Astrocyte of the hippocampus (primary cell): ENCODE results near the gene RAB11FIP4.

Experiments used
- DNase-seq: peaks from one replicate; pipeline ENCODE4 v3.0.0; 2011; ENCODE audit warnings: low read depth, low spot score

RAB11FIP4 gene

DNA sequence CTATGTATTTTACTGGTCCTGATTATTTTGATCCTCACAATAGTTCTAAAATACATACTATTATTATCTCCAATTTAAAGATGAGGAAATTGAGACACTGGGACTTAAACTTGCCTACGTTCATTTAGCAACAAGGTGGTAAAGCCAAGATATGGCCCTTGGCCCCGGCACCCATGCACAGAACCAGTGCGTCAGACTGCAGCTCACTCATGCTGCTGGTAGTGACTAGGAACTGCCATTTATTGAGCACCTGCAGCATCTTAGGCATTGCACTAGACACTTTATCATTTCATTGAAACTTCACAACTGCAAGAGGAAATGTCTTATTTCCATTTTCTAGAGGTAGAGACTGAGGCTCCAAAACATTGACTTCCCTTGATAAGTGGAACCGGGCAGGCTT lies 93.3 kb downstream of the RAB11FIP4 start:
- no peak for DNase-seq

- no peak for DNase-seq
Measured at GRCh38 chr17:31486351-31487062, 95.0 kb downstream of the RAB11FIP4 start.

DNA sequence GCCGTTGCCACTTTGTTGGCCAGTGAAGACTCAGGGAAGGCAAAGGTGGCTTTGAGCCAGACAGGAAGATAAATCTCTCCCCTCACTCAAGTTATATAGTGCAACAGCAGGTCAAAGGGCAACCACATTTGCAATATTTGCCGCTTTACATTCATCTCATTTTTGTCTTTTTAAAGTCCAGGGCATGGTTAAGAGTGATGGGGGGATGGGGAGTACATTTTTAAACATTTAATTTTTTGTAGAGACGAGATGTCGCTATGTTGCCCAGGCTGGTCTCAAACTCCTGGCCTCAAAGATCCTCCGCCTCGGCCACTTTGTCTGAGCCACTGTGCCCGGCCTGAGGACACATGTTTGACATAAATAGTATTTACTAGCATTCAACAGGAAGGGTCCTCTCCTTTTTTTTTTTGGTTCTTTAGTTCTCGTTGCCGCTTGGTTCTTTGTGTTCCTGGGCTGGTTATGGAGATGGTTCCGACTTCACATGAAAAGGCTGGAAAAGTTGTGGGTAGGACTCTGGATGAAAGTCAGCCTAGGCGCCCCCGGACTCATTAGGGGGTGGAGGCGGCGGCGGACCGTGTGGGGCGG lies 95.7 kb downstream of the RAB11FIP4 start:
- no peak for DNase-seq

DNA sequence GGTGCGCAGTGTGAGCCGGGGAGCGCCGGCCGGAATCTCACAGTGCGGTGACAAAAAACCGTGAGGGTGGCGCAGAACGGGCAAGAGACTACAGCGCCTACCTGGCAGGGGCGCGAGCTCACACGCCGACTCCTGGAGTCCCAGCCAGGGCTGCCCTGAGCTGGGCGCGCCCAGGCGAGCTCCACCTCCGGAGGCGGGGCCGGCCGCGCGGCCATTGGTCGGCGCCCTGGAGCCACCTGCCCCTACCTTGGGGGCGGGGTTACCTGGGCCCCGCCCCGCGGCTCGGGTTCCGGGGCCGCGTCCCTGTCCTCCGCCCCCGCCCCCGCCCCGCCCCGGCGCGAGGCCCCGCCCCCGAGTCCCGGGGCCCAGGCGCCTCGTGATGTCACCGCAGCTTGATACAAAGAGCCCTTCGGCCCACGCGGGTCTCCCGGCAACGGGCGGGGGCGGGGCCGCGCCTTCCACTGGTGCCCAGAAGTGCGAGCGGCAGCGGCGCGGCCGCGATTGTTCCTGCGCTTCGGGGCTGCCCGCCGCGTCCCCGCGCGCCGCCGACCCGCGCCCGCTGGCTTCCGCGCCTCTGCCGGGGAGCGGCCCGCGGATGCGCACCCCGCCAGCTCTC lies 96.3 kb downstream of the RAB11FIP4 start:
- DNase-seq: peak; percentile 67

DNA sequence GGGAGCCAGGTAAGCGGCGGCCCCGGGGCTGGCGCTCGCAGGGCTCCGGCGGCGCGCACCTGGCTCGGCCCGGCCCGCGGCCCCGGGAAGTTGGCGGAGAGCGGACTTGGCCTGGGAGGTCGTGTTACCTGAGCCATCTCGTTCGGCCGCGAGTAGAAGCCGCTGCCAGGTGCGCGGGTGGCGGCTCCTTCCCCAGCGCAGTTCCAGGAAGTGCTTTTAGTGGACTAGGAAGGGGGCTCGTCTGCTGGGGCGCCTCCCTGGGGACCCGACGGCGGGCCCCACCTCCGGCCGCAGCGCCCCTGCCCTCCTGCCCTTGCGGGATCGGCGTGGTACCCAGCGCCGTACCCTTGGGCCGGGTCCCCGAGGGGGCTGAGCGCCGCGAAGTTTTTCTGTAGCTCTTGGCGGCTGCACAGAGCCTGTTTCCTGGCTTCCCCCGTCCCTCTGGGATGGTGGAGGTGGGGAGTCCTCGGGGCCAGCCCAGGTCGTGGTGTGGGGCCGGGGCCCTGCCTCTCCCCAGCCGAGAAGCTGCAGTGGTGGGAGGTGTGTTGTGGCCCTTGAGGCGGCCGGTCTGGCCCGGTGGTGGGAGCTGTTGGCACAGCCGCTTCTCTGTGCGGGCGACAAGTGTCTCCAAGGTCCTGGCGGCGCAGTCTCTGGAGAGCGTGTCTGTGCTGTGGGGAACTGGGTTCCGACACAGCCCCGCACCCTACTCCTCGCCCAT lies 96.9 kb downstream of the RAB11FIP4 start:
- no peak for DNase-seq

DNA sequence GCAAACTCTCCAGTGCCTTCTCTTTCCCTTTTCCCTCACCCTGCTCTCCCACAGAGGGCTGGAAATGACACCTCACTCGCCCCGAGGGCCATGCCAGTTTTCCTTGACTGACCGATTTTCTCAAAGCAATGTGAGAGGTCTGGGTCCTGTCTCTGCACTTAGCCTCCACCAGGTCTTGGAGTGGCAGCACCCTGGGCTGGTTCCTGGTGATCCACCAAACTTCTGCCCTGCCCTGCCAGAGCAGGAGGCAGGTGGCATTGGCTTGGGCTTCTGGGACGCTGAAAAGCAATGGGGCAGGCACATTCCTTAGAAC lies 97.5 kb downstream of the RAB11FIP4 start:
- no peak for DNase-seq

DNA sequence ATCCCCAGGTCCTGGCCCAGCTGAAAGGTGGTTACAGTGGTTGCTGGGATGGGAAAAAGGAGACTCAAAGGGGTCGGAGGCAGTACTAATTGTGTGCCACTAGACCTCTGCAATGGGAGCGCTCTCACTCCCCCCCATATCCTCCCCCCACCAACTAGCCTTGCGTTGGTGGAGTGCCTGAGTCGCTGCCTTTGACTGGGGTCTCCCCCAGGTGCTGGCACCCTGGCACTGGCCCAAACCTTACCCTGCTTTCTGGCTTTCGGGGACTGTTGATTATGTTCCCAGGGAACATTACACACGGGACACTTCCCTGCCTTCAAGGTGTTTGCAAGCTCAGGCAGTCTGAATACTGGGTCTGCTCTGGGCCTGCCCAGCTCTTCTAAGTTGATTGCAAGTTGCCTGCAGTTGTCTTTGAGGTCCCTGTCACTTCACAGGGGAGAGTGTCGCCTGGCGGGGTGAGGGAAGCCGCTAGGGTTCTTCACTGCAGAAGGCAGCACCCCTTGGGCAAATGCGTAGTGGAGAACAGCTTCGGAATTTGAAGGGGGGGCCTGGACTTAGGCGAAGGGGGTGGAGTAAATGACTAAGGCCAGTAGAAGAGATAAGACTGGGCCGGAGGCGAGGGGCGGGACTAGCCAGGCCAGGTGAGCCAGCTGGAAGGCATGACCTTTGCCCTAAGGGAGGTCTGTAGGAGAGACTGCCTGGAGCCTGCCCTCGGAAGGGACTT lies 98.0 kb downstream of the RAB11FIP4 start:
- no peak for DNase-seq

DNA sequence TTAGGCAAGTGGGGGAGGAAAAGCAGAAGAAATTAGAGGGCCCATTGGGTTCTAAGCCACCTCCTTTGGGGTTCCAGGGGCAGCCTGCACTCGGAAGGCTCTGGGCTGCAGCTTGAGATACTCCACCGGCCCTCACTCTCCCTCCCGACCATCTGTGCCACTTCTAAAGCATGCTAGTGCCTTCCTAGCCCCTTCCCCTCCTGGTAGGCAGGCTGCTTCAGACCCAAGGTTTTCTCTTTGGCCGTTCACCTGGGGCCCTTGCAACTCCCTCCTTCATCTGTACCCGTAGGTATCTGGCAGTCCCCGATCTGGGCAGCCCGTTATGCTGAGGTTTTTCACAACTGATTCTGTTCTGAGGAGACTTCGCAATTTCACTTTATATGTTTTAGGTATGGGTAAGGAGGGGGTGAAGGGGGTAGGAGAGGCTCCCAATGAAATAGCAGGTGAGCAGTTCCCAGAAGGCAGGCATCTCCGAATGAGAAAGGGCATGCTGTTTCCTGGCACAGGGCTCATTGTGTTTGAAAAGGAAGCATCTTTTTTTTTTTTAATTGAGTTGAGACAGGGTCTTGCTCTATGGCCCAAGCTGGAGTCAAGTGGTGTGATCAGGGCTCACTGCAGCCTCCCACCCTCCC lies 98.7 kb downstream of the RAB11FIP4 start:
- DNase-seq: no peak

GRCh38 chr17:31490671-31491375 lies 99.3 kb downstream of the RAB11FIP4 start:
- DNase-seq: no peak

GRCh38 chr17:31491376-31492131 lies 100.1 kb downstream of the RAB11FIP4 start:
- no peak for DNase-seq

DNA sequence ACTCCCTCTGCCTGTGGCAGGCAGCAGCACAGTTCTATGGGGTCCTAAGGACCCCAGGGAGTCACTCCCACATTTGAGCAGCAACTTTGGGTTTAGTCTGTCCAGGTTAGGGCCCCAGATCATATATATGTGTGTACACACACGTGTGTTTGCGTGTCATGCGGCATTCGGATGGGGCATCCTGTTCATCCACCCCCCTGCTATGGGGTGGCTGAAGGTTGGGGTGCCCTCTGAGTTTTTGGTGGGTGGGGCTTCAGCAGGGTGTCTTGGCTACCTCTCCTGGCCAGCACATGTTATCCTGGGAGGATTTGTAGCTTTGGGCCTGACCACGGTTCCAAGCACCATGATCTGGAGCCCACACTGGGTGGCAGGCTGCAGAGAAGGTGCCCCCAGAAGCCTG lies 100.7 kb downstream of the RAB11FIP4 start:
- no peak for DNase-seq

DNA sequence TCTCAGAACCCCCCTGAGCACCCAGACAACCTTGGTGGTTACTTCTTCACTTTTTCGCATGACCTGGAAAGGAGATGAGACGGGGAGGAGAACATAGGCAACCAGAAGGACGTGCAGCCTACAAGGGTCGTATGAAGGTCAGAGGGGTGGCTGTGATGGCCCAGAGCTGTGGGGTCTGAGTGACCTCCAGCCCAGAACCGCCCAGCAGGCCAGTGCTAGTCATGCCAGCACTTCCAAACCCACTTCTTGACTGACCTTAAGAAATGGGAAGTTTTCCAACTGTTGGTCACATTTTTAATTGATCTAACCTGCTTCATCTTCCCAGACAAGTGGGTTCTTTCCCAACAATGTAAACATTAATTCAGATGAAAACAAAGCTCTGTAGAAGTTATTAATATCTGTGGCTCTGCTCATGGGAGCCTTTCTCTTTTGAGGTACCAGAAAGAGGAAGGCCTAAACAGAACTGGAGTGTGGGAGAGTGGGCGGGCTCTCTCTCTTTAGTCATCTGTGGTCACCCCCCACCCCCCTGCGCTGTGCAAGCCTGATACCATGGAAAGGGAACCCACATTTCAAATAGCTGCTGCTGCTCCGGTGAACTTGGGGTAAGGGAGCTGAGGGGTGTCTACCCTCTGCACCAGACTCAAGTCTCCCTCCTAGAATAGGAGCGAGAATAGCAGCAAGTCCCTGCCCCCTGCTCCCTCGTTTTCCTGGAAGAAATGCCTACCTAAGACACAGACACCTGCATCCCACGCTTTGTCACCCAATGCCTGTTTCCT lies 101.6 kb downstream of the RAB11FIP4 start:
- no peak for DNase-seq

GRCh38 chr17:31493656-31494155 lies 102.2 kb downstream of the RAB11FIP4 start:
- DNase-seq: no peak

DNA sequence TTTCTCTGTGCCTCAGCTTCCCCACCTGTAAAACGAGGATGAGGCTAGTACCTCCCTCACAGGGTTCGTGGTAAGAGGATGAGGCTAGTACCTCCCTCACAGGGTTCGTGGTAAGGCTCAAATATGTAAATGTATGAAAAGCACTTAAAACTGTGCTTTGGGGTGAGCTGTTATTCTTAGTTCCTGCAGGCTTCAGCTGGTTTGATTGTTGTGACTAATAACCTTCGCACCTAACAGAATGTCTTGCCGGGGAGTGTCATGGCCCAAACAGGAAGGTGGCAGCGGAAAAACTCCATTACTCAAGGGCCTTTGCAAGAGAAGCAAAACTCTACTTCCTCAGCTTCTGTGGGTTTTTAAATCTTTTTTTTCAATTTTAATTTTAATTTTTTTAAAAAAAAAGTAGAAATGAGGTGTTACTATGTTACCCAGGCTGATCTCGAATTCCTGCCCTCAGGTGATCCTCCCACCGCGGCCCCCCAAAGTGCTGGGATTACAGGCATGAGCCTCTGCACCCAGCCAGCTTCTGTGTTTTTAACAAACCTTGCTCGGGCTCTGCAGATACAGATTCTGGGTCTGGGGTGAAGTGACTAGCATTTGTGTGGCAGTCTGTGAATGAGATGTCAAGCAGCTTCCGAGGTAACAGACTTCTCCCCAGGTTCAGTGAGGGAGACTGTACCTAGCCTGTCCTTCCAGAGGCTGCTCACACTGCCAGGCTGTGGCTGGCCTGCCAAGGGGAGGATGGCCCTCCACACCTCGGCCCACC lies 103.0 kb downstream of the RAB11FIP4 start:
- no peak for DNase-seq

DNA sequence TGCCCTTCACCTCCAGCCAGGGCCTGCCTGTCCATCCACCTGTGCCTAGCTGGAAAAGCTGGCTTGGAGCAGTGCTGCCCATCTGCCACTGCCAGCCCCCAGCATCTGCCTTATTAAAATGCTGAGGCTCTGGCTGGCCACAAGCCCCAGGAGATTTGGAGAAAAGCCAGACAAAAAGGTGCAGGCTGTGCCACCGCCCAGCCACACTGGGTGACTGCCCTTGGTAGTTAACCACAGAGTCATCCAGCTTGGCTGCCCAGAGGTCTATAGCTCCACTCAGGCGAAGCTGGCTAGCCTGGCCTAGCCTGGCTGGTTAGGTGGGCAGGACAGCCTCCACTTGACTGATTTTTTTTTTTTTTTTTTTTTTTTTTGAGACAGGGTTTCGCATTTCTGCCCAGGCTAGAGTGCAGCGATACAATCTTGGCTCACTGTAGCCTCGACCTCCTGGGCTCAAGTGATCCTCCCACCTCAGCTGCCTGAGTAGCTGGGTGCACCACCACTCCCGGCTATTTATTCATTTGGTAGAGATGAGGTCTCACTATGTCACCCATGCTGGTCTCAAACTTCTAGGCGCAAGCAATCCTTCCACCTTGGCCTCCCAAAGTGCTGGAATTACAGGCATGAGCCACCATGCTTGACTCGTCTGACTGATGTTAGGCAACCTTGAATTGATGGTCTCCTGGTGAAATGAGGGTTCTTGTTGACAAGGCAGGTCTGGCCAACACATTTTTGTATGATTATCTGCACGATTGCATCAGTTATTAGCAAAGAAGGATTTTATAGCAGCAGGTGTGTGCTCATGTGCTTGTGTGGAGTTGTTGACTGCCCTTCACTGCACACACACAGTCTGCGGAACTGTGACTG lies 103.8 kb downstream of the RAB11FIP4 start:
- DNase-seq: no peak

GRCh38 chr17:31496097-31496496 lies 104.6 kb downstream of the RAB11FIP4 start:
- no peak for DNase-seq

DNA sequence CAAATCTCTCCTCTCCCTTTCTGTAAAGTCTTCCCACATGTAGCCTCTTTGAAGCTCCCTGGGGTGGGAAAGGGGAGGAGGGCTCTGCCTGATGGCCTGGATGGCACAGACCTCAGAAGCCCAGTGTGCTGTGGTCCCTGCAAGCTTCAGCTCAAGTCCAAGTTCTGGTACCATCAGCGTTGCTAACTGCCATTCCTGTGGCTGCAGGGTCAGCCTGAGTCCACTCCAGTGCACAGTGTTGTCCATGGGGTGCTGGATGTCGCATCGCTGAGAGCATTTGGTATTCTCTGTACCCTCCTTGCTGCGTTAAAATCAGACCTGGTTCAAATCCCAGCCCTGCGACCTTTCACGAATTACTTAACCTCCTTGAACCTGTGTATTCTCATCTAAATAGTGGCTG lies 105.1 kb downstream of the RAB11FIP4 start:
- no peak for DNase-seq
